AG04450 (cell line): ENCODE measurements around the gene ABCD3. TPM values are rescaled to one million over a fixed set of nuclear protein-coding genes. Genes with fewer than 3 reads are reported as not detected.
"Not testable (repeated sequence)": the region's sequence is repeated elsewhere in the genome, so short reads cannot be mapped to it uniquely, and the experiment has no call there.

Experiments
- CTCF ChIA-PET: fragments of 300-600, 350-600 bp; formaldehyde crosslinking; extraction: SDS; loops from one replicate; lab custom pipeline; 2022; ENCODE audit warnings: antibody characterized with exemption, inconsistent platforms; lab: Charles Lee
- POLR2A ChIA-PET: fragments of 350-600 bp; formaldehyde crosslinking; extraction: SDS; loops from one replicate; lab custom pipeline; 2021; ENCODE audit warnings: antibody characterized with exemption, inconsistent platforms; lab: Yijun Ruan, JAX
- DNase-seq: peaks from one replicate; pipeline ENCODE4 v3.0.0-alpha.2; 2011; ENCODE audit warnings: low read depth, low spot score
- H3K27ac ChIP-seq: one replicate; pipeline ENCODE4 v1.5.1; 2012; ENCODE audit warnings: low read depth, low read length, control low read depth
- H3K27me3 ChIP-seq: one replicate; pipeline ENCODE4 v1.6.0; 2012; ENCODE audit warnings: low read length; ENCODE audit not compliant: control insufficient read depth, insufficient read depth
- H3K4me3 ChIP-seq: 2 replicates; pipeline ENCODE4 v1.5.1; 2011; ENCODE audit warnings: mild to moderate bottlenecking, low read depth, low read length, control low read depth
- H3K9me3 ChIP-seq: 2 replicates; pipeline ENCODE4 v1.5.1; 2012; ENCODE audit warnings: low read length; ENCODE audit not compliant: control insufficient read depth, insufficient read depth
- CTCF ChIP-seq: IDR thresholded peaks from 2 replicates; pipeline ENCODE4 v1.5.1; 2011; ENCODE audit warnings: low read depth, low read length, control low read depth, inconsistent platforms
- polyA plus RNA-seq: library from polyadenylated mRNA; depleted of rRNA; stranded (reverse); fragments of >200 nt; gene quantifications from 2 replicates; pipeline ENCODE4 v1.2.3, GENCODE V29; 2011

The ABCD3 gene
- polyA plus RNA-seq, 1 experiment, result 34.0 TPM

- ChIA-PET POLR2A (interaction anchor here (0.6 kb wide), 1 partner anchor 176 kb away, joined by 3 read pairs; no protein-coding TSS in a partner anchor), CTCF (interaction anchor here (1.0 kb wide), 1 partner anchor 29 kb away, joined by 3 read pairs; no protein-coding TSS in a partner anchor)
- no peak overlapping the region for H3K27ac ChIP-seq
- H3K4me3 ChIP-seq, result no peak overlapping the region
- H3K9me3 ChIP-seq, result peaks cover 4% of the 10 kb centered on the region; the same call in 1 of the 2 replicates
- H3K27me3 ChIP-seq, result no peaks in the 10 kb centered on the region
- TF ChIP-seq CTCF, result no peak
- no peak for DNase-seq
Measured at GRCh38 chr1:94434365-94435045, 16.3 kb downstream of the ABCD3 start.

GRCh38 chr1:94438692-94439276 is 20.6 kb downstream of the ABCD3 start:
- no peak for TF ChIP-seq CTCF
- no peak for DNase-seq
- no peak overlapping the region for H3K27ac ChIP-seq
- ChIA-PET CTCF (no interaction called here), POLR2A (no interaction called here)
- H3K4me3 ChIP-seq, result no peak overlapping the region
- H3K9me3 ChIP-seq, result no peaks in the 10 kb centered on the region
- H3K27me3 ChIP-seq, result no peaks in the 10 kb centered on the region

GRCh38 chr1:94440088-94440487 is 21.9 kb downstream of the ABCD3 start:
- no peak for DNase-seq
- POLR2A ChIA-PET, result no interaction called here
- no peak overlapping the region for H3K4me3 ChIP-seq
- peaks cover 7% of the 10 kb centered on the region for H3K9me3 ChIP-seq
- no peaks in the 10 kb centered on the region for H3K27me3 ChIP-seq
- no peak for TF ChIP-seq CTCF
- CTCF ChIA-PET, result interaction anchor here (0.6 to 2.2 kb wide), 5 partner anchors 24 to 530 kb away, joined by 3 to 16 read pairs (median 4); no protein-coding TSS in a partner anchor
- no peak overlapping the region for H3K27ac ChIP-seq

- H3K27ac ChIP-seq, POLR2A ChIA-PET, H3K4me3 ChIP-seq, H3K27me3 ChIP-seq, DNase-seq: not testable (repeated sequence)
- H3K9me3 ChIP-seq, result peaks cover 17% of the 10 kb centered on the region
- CTCF ChIA-PET, result interaction anchor here (1.6 kb wide), 1 partner anchor 21 kb away, joined by 8 read pairs; no protein-coding TSS in a partner anchor
Measured at GRCh38 chr1:94443067-94443466, 24.9 kb downstream of the ABCD3 start.

GRCh38 chr1:94444819-94445218 is 26.6 kb downstream of the ABCD3 start:
- peaks cover 20% of the 10 kb centered on the region for H3K9me3 ChIP-seq
- H3K27me3 ChIP-seq, H3K27ac ChIP-seq, POLR2A ChIA-PET, H3K4me3 ChIP-seq, CTCF ChIA-PET, DNase-seq: not testable (repeated sequence)

GRCh38 chr1:94445733-94446132 is 27.5 kb downstream of the ABCD3 start:
- CTCF ChIA-PET, result interaction anchor here (1.3 kb wide), 1 partner anchor 18 kb away, joined by 5 read pairs; no protein-coding TSS in a partner anchor
- POLR2A ChIA-PET, H3K4me3 ChIP-seq, DNase-seq, H3K27me3 ChIP-seq, H3K27ac ChIP-seq: not testable (repeated sequence)
- peaks cover 28% of the 10 kb centered on the region for H3K9me3 ChIP-seq

- POLR2A ChIA-PET, H3K4me3 ChIP-seq, H3K27ac ChIP-seq, DNase-seq, H3K27me3 ChIP-seq: not testable (repeated sequence)
- peaks cover 28% of the 10 kb centered on the region for H3K9me3 ChIP-seq
- CTCF ChIA-PET, result interaction anchor here (1.3 kb wide), 1 partner anchor 18 kb away, joined by 5 read pairs; no protein-coding TSS in a partner anchor
Measured at GRCh38 chr1:94446177-94446576, 28.0 kb downstream of the ABCD3 start.

GRCh38 chr1:94448741-94449140 is 30.6 kb downstream of the ABCD3 start:
- H3K27me3 ChIP-seq, H3K4me3 ChIP-seq, DNase-seq, H3K27ac ChIP-seq, POLR2A ChIA-PET: not testable (repeated sequence)
- peaks cover 30% of the 10 kb centered on the region for H3K9me3 ChIP-seq
- CTCF ChIA-PET, result interaction anchor here (2.8 kb wide), 1 partner anchor 15 kb away, joined by 20 read pairs; no protein-coding TSS in a partner anchor
